Measurements from ENCODE around the gene CALML4.
A peak's percentile ranks its signal among the peaks of the same experiment; 100 is the strongest.
"Not testable (repeated sequence)": the region's sequence is repeated elsewhere in the genome, so short reads cannot be mapped to it uniquely, and the experiment has no call there.

CALML4 gene

GRCh38 chr15:68204776-68205557 lies at the start of gene CALML4:
CALML4 (minus strand) TSS chr15:68205332; CDS start chr15:68205247, 85 bp downstream.
- Mint-ChIP-seq H3K4me3 (peak within 1 kb of the TSS; percentile 72), H3K9me3 (no peaks in the 10 kb centered on the region), H3K36me3 (ENCODE audit: low read depth) (peaks cover 4% of the 10 kb centered on the region), H3K27me3 (ENCODE audit: low read depth) (no peaks in the 10 kb centered on the region), H3K27ac (peak within 1 kb of the TSS; percentile 71), H3K4me1 (ENCODE audit: low read depth) (peaks cover 44% of the 10 kb centered on the region)

- H3K27ac Mint-ChIP-seq = no peak overlapping the region
- H3K9me3 Mint-ChIP-seq = no peaks in the 10 kb centered on the region
- peaks cover 2% of the 10 kb centered on the region for H3K4me1 Mint-ChIP-seq (ENCODE audit: low read depth)
- no peaks in the 10 kb centered on the region for H3K36me3 Mint-ChIP-seq (ENCODE audit: low read depth)
- peaks cover 28% of the 10 kb centered on the region for H3K27me3 Mint-ChIP-seq (ENCODE audit: low read depth)
- H3K4me3 Mint-ChIP-seq = no peak overlapping the region
Observed at GRCh38 chr15:68252925-68253534, 47.9 kb upstream of the CALML4 start.

- H3K4me3 Mint-ChIP-seq = no peak overlapping the region
- H3K9me3 Mint-ChIP-seq = peaks cover 7% of the 10 kb centered on the region
- peaks cover 43% of the 10 kb centered on the region for H3K27me3 Mint-ChIP-seq (ENCODE audit: low read depth)
- peaks cover 2% of the 10 kb centered on the region for H3K4me1 Mint-ChIP-seq (ENCODE audit: low read depth)
- H3K36me3 Mint-ChIP-seq (ENCODE audit: low read depth) = no peaks in the 10 kb centered on the region
- H3K27ac Mint-ChIP-seq = no peak overlapping the region
Observed at GRCh38 chr15:68249058-68249713, 44.1 kb upstream of the CALML4 start.

GRCh38 chr15:68244235-68244634 lies 39.1 kb upstream of the CALML4 start:
- H3K9me3 Mint-ChIP-seq = peaks cover 9% of the 10 kb centered on the region
- no peak overlapping the region for H3K27ac Mint-ChIP-seq
- no peak overlapping the region for H3K4me3 Mint-ChIP-seq
- no peaks in the 10 kb centered on the region for H3K4me1 Mint-ChIP-seq (ENCODE audit: low read depth)
- H3K27me3 Mint-ChIP-seq (ENCODE audit: low read depth) = peaks cover 36% of the 10 kb centered on the region
- no peaks in the 10 kb centered on the region for H3K36me3 Mint-ChIP-seq (ENCODE audit: low read depth)

GRCh38 chr15:68241088-68241935 lies 36.2 kb upstream of the CALML4 start:
- peaks cover 9% of the 10 kb centered on the region for H3K9me3 Mint-ChIP-seq

GRCh38 chr15:68239025-68239424 lies 33.9 kb upstream of the CALML4 start:
- Mint-ChIP-seq H3K27me3 (ENCODE audit: low read depth) (peaks cover 10% of the 10 kb centered on the region), H3K9me3 (peaks cover under 1% of the 10 kb centered on the region), H3K4me1 (ENCODE audit: low read depth) (no peaks in the 10 kb centered on the region), H3K36me3 (ENCODE audit: low read depth) (no peaks in the 10 kb centered on the region), H3K4me3 (no peak overlapping the region), H3K27ac (no peak overlapping the region)

More at GRCh38 chr15:68241088-68241935, 36.2 kb upstream of the CALML4 start:
- Mint-ChIP-seq H3K27me3 (ENCODE audit: low read depth) (peaks cover 22% of the 10 kb centered on the region), H3K4me1 (ENCODE audit: low read depth) (no peaks in the 10 kb centered on the region), H3K36me3 (ENCODE audit: low read depth) (no peaks in the 10 kb centered on the region), H3K27ac (no peak overlapping the region), H3K4me3 (no peak overlapping the region)

- Mint-ChIP-seq H3K9me3 (no peaks in the 10 kb centered on the region), H3K4me1 (ENCODE audit: low read depth) (peaks cover 5% of the 10 kb centered on the region), H3K36me3 (ENCODE audit: low read depth) (no peaks in the 10 kb centered on the region), H3K27ac (no peak overlapping the region), H3K4me3 (no peak overlapping the region), H3K27me3 (ENCODE audit: low read depth) (peaks cover 11% of the 10 kb centered on the region)
Observed at GRCh38 chr15:68235022-68235421, 29.9 kb upstream of the CALML4 start.

GRCh38 chr15:68234520-68234919 lies 29.4 kb upstream of the CALML4 start:
- H3K36me3 Mint-ChIP-seq (ENCODE audit: low read depth); H3K4me3 Mint-ChIP-seq; H3K9me3 Mint-ChIP-seq; H3K27ac Mint-ChIP-seq; H3K4me1 Mint-ChIP-seq (ENCODE audit: low read depth): not testable (repeated sequence)
- H3K27me3 Mint-ChIP-seq (ENCODE audit: low read depth) = peaks cover 14% of the 10 kb centered on the region

- H3K4me1 Mint-ChIP-seq (ENCODE audit: low read depth) = peaks cover 9% of the 10 kb centered on the region
- H3K27me3 Mint-ChIP-seq (ENCODE audit: low read depth) = peaks cover 14% of the 10 kb centered on the region
- no peaks in the 10 kb centered on the region for H3K36me3 Mint-ChIP-seq (ENCODE audit: low read depth)
- no peaks in the 10 kb centered on the region for H3K9me3 Mint-ChIP-seq
- H3K4me3 Mint-ChIP-seq = no peak overlapping the region
- H3K27ac Mint-ChIP-seq = no peak overlapping the region
Observed at GRCh38 chr15:68234060-68234459, 28.9 kb upstream of the CALML4 start.

- Mint-ChIP-seq H3K27me3 (ENCODE audit: low read depth) (peaks cover 4% of the 10 kb centered on the region), H3K4me1 (ENCODE audit: low read depth) (peaks cover 18% of the 10 kb centered on the region), H3K27ac (no peak overlapping the region), H3K36me3 (ENCODE audit: low read depth) (peaks cover 5% of the 10 kb centered on the region), H3K4me3 (no peak overlapping the region), H3K9me3 (no peaks in the 10 kb centered on the region)
Observed at GRCh38 chr15:68232937-68233336, 27.8 kb upstream of the CALML4 start.

GRCh38 chr15:68232449-68232848 lies 27.3 kb upstream of the CALML4 start:
- Mint-ChIP-seq H3K4me1 (ENCODE audit: low read depth) (peaks cover 23% of the 10 kb centered on the region), H3K27me3 (ENCODE audit: low read depth) (peaks cover 4% of the 10 kb centered on the region), H3K4me3 (no peak overlapping the region), H3K36me3 (ENCODE audit: low read depth) (peaks cover 5% of the 10 kb centered on the region), H3K9me3 (no peaks in the 10 kb centered on the region), H3K27ac (no peak overlapping the region)

- Mint-ChIP-seq H3K4me3 (peak overlapping the region; percentile 8), H3K27me3 (ENCODE audit: low read depth) (peaks cover 4% of the 10 kb centered on the region), H3K27ac (no peak overlapping the region)
Observed at GRCh38 chr15:68231102-68231818, 26.1 kb upstream of the CALML4 start.

GRCh38 chr15:68230157-68231100 lies 25.3 kb upstream of the CALML4 start:
- H3K36me3 Mint-ChIP-seq (ENCODE audit: low read depth) = peaks cover 5% of the 10 kb centered on the region
- H3K27me3 Mint-ChIP-seq (ENCODE audit: low read depth) = peaks cover 4% of the 10 kb centered on the region
- peak overlapping the region; percentile 86 for H3K27ac Mint-ChIP-seq
- peak overlapping the region; percentile 92 for H3K4me3 Mint-ChIP-seq
- no peaks in the 10 kb centered on the region for H3K9me3 Mint-ChIP-seq
- H3K4me1 Mint-ChIP-seq (ENCODE audit: low read depth) = peaks cover 30% of the 10 kb centered on the region

More at GRCh38 chr15:68231102-68231818, 26.1 kb upstream of the CALML4 start:
- Mint-ChIP-seq H3K4me1 (ENCODE audit: low read depth) (peaks cover 30% of the 10 kb centered on the region), H3K9me3 (no peaks in the 10 kb centered on the region), H3K36me3 (ENCODE audit: low read depth) (peaks cover 5% of the 10 kb centered on the region)

All from T-helper 1 cell treated with Interleukin-12 subunit alpha and Interleukin-12 subunit beta and Interleukin-4 antibody, amounts not matched to agents 30 μg/mL and 1 μg/mL, for 36 hours (primary cell).